ENCODE measurements around the gene PAOX. TPM values are rescaled to one million over a fixed set of nuclear protein-coding genes. Genes with fewer than 3 reads are reported as not detected.

Gene PAOX
- total and polyA plus RNA-seq, 9 of the 15 experiments (the other 6 are each of a cell fraction or from before 2014, with no cell fraction given): 0.80 to 6.4 (median 2.6) TPM

- no peak for TF ChIP-seq ZNF407 (IDR thresholded peaks at IDR 0.05; ENCODE audit: low read depth)
- TF ChIP-seq ZNF589 (CRISPR knock-in tag; IDR thresholded peaks at IDR 0.05; ENCODE audit: low read depth): no peak
- no peak for TF ChIP-seq NCOA4 (IDR thresholded peaks at IDR 0.05; ENCODE audit: partially characterized antibody)
- no peak for TF ChIP-seq ZBTB49 (CRISPR knock-in tag; IDR thresholded peaks at IDR 0.05; ENCODE audit: borderline replicate concordance)
- TF ChIP-seq RUNX1 (IDR thresholded peaks at IDR 0.05; ENCODE audit: low read depth): no peak
- TF ChIP-seq ETS2 (tag; IDR thresholded peaks at IDR 0.05; ENCODE audit: borderline replicate concordance, poor library complexity, severe bottlenecking): no peak
Observed at GRCh38 chr10:133370030-133370786, 8.9 kb upstream of the PAOX start (continued).

All from K562 (cell line).